H9 (cell line): ENCODE results near the gene FOXD2. TPM values are rescaled to one million over a fixed set of nuclear protein-coding genes. Genes with fewer than 3 reads are reported as not detected.

Experiments used
- DNase-seq: peaks from one replicate; pipeline ENCODE4 v3.0.0-alpha.2; 2017
- H2AFZ ChIP-seq: one replicate; pipeline ENCODE4 v1.6.1; 2013; ENCODE audit warnings: mild to moderate bottlenecking, low read length, control low read depth, moderate library complexity
- H2AK5ac ChIP-seq: 2 replicates; pipeline ENCODE4 v1.6.1; 2013; ENCODE audit warnings: low read length, control low read depth, mixed read lengths; ENCODE audit not compliant: insufficient read length
- H2BK120ac ChIP-seq: one replicate; pipeline ENCODE4 v1.6.1; 2013; ENCODE audit warnings: low read depth, mild to moderate bottlenecking, low read length, control low read depth, inconsistent platforms; ENCODE audit not compliant: poor library complexity, severe bottlenecking
- H2BK12ac ChIP-seq: 2 replicates; pipeline ENCODE4 v1.6.1; 2013; ENCODE audit warnings: low read length, control low read depth, mixed read lengths, low read depth; ENCODE audit not compliant: insufficient read length
- H2BK15ac ChIP-seq: 2 replicates; pipeline ENCODE4 v1.6.1; 2013; ENCODE audit warnings: low read depth, low read length, control low read depth
- H2BK20ac ChIP-seq: one replicate; pipeline ENCODE4 v1.6.1; 2013; ENCODE audit warnings: low read depth, mild to moderate bottlenecking, low read length, control low read depth, inconsistent platforms; ENCODE audit not compliant: poor library complexity, severe bottlenecking
- H2BK5ac ChIP-seq: 2 replicates; pipeline ENCODE4 v1.6.1; 2013; ENCODE audit warnings: low read length, control low read depth, mixed read lengths; ENCODE audit not compliant: insufficient read length
- H3K14ac ChIP-seq: 2 replicates; pipeline ENCODE4 v1.6.1; 2013; ENCODE audit warnings: low read length, control low read depth; ENCODE audit not compliant: insufficient read depth
- H3K18ac ChIP-seq: 2 replicates; pipeline ENCODE4 v1.6.1; 2013; ENCODE audit warnings: low read depth, mild to moderate bottlenecking, mixed read lengths, low read length, control low read depth; ENCODE audit not compliant: insufficient read length
- H3K23ac ChIP-seq: 2 replicates; pipeline ENCODE4 v1.6.1; 2013; ENCODE audit warnings: low read length, control low read depth, mixed read lengths, low read depth; ENCODE audit not compliant: insufficient read length
- H3K23me2 ChIP-seq: 2 replicates; pipeline ENCODE4 v1.6.1; 2013; ENCODE audit warnings: low read depth, mild to moderate bottlenecking, mixed read lengths, low read length, control low read depth; ENCODE audit not compliant: insufficient read length, poor library complexity, severe bottlenecking
- H3K27ac ChIP-seq: 2 replicates; pipeline ENCODE4 v1.5.1; 2013; ENCODE audit warnings: low read length, control low read depth, mixed read lengths, low read depth; ENCODE audit not compliant: insufficient read length
- H3K27me3 ChIP-seq: 2 replicates; pipeline ENCODE4 v1.6.1; 2013; ENCODE audit warnings: low read length, control low read depth, inconsistent platforms; ENCODE audit not compliant: insufficient read depth
- H3K4ac ChIP-seq: 2 replicates; pipeline ENCODE4 v1.6.1; 2013; ENCODE audit warnings: low read depth, mild to moderate bottlenecking, control low read depth, inconsistent platforms, low read length, moderate library complexity
- H3K4me1 ChIP-seq: 2 replicates; pipeline ENCODE4 v1.6.1; 2013; ENCODE audit warnings: low read length, control low read depth, inconsistent platforms; ENCODE audit not compliant: insufficient read depth
- H3K4me2 ChIP-seq: 2 replicates; pipeline ENCODE4 v1.6.1; 2013; ENCODE audit warnings: low read length, control low read depth, mixed read lengths; ENCODE audit not compliant: insufficient read length, insufficient read depth
- H3K56ac ChIP-seq: 2 replicates; pipeline ENCODE4 v1.6.1; 2013; ENCODE audit warnings: low read depth, mild to moderate bottlenecking, mixed read lengths, low read length, control low read depth; ENCODE audit not compliant: insufficient read length
- H3K79me1 ChIP-seq: 2 replicates; pipeline ENCODE4 v1.6.1; 2013; ENCODE audit warnings: low read depth, mild to moderate bottlenecking, moderate library complexity, low read length, control low read depth, inconsistent platforms; ENCODE audit not compliant: insufficient read depth, poor library complexity, severe bottlenecking
- H3K79me2 ChIP-seq: 2 replicates; pipeline ENCODE4 v1.6.1; 2013; ENCODE audit warnings: low read length, control low read depth, inconsistent platforms; ENCODE audit not compliant: insufficient read depth
- H3K9ac ChIP-seq: 2 replicates; pipeline ENCODE4 v1.6.1; 2013; ENCODE audit warnings: low read length, control low read depth, mixed read lengths; ENCODE audit not compliant: insufficient read length; ENCODE audit errors: extremely low read depth
- H3K9me3 ChIP-seq: one replicate; pipeline ENCODE4 v1.6.1; 2013; ENCODE audit warnings: low read depth, low read length, inconsistent platforms; ENCODE audit not compliant: control insufficient read depth
- H3T11ph ChIP-seq: one replicate; pipeline ENCODE4 v1.6.1; 2013; ENCODE audit warnings: mild to moderate bottlenecking, low read length, control low read depth, inconsistent platforms
- H4K20me1 ChIP-seq: one replicate; pipeline ENCODE4 v1.6.1; 2013; ENCODE audit not compliant: control insufficient read depth, insufficient read length, insufficient read depth
- H4K5ac ChIP-seq: 2 replicates; pipeline ENCODE4 v1.6.1; 2013; ENCODE audit warnings: low read depth, mild to moderate bottlenecking, mixed read lengths, low read length, control low read depth; ENCODE audit not compliant: insufficient read length
- H4K8ac ChIP-seq: replicated peaks from 2 replicates; pipeline ENCODE4 v1.6.1; 2013; ENCODE audit warnings: low read length, control low read depth, mixed read lengths, low read depth; ENCODE audit not compliant: insufficient read length
- H4K91ac ChIP-seq: 2 replicates; pipeline ENCODE4 v1.6.1; 2013; ENCODE audit warnings: low read depth, mild to moderate bottlenecking, moderate library complexity, mixed read lengths, low read length, control low read depth; ENCODE audit not compliant: insufficient read length
- H3K27ac Mint-ChIP-seq, 3 experiments: 2 replicates in 2 of 3; 3 replicates in 1 of 3; pipeline ENCODE4 v1.8.0; 2020 to 2021; ENCODE audit warnings: mixed read lengths in 3 of 3, mild to moderate bottlenecking in 1 of 3, moderate library complexity in 1 of 3
- H3K27me3 Mint-ChIP-seq: 2 replicates; pipeline ENCODE4 v1.8.0; 2021; ENCODE audit warnings: low read depth, mild to moderate bottlenecking, moderate library complexity, mixed read lengths
- H3K36me3 Mint-ChIP-seq, 3 experiments: 2 replicates in 2 of 3; 3 replicates in 1 of 3; pipeline ENCODE4 v1.8.0; 2020 to 2021; ENCODE audit warnings: low read depth in 3 of 3, mixed read lengths in 3 of 3; ENCODE audit not compliant: insufficient read depth in 1 of 3
- H3K4me1 Mint-ChIP-seq, 2 experiments: 2 replicates each; pipeline ENCODE4 v1.8.0; 2020; ENCODE audit warnings: mixed read lengths in 2 of 2
- H3K4me3 Mint-ChIP-seq, 2 experiments: 2 replicates in 1 of 2; 3 replicates in 1 of 2; pipeline ENCODE4 v1.8.0; 2020 to 2021; ENCODE audit warnings: mild to moderate bottlenecking in 2 of 2, mixed read lengths in 2 of 2, moderate library complexity in 1 of 2
- H3K9me3 Mint-ChIP-seq, 2 experiments: 2 replicates in 1 of 2; 3 replicates in 1 of 2; pipeline ENCODE4 v1.8.0; 2020; ENCODE audit warnings: mild to moderate bottlenecking in 2 of 2, mixed read lengths in 2 of 2, moderate library complexity in 1 of 2
- CTCF ChIP-seq: fragments of 200-600 bp; sonication (generic); conservative IDR thresholded peaks from 3 replicates; pipeline ENCODE4 v1.8.0; 2021; ENCODE audit warnings: antibody characterized with exemption, mild to moderate bottlenecking
- WGBS: extraction: QIAGEN DNeasy Blood & Tissue Kit; methylation state at CpG from one replicate; pipeline ENCODE4 v1.1.7; 2013; ENCODE audit warnings: missing lambda C conversion rate, low lambda C conversion rate, mixed read lengths; ENCODE audit not compliant: insufficient read length; ENCODE audit errors: extremely low coverage; 5-methylcytosine and 5-hydroxymethylcytosine counted together
- total RNA-seq: library from RNA; stranded (reverse); gene quantifications from 2 replicates; pipeline ENCODE4 v1.2.1, GENCODE V29; 2021

The FOXD2 gene
- total RNA-seq, 1 experiment from 2014 or later: not detected

- H3K9me3 Mint-ChIP-seq: no peaks in the 10 kb centered on the region; a peak in 1 of 5 replicates
- no peak overlapping the region for H3K27ac Mint-ChIP-seq
- no peak overlapping the region for H3K14ac ChIP-seq
- H3K18ac ChIP-seq: no peak overlapping the region
- H3K23ac ChIP-seq: no peak overlapping the region
- H3K23me2 ChIP-seq: no peaks in the 10 kb centered on the region
- H2BK12ac ChIP-seq: no peak overlapping the region
- no peak for DNase-seq
- TF ChIP-seq CTCF: no peak
- no peak overlapping the region for H3K4ac ChIP-seq
- no peak overlapping the region for H3K9ac ChIP-seq
- no peaks in the 10 kb centered on the region for H3K9me3 ChIP-seq
- H3K56ac ChIP-seq: no peak overlapping the region
- H2BK20ac ChIP-seq: no peak overlapping the region
- no CpG with 5 or more reads among the region's 5 CpGs for WGBS
- no peak overlapping the region for H2AFZ ChIP-seq
- H3K79me2 ChIP-seq: no peaks in the 10 kb centered on the region
- no peaks in the 10 kb centered on the region for H3K4me1 Mint-ChIP-seq
- H4K8ac ChIP-seq: no peak overlapping the region
- H3K36me3 Mint-ChIP-seq: no peaks in the 10 kb centered on the region
- peaks cover 3% of the 10 kb centered on the region; the same call in 1 of the 2 replicates for H3K4me1 ChIP-seq
- no peak overlapping the region for H4K91ac ChIP-seq
- no peak overlapping the region for H2BK5ac ChIP-seq
- H4K20me1 ChIP-seq: no peaks in the 10 kb centered on the region
- no peak overlapping the region for H3T11ph ChIP-seq
- no peaks in the 10 kb centered on the region for H3K27me3 ChIP-seq
- H3K4me2 ChIP-seq: no peak overlapping the region
- no peak overlapping the region for H4K5ac ChIP-seq
- H3K27me3 Mint-ChIP-seq: peaks cover 75% of the 10 kb centered on the region
- H2AK5ac ChIP-seq: no peak overlapping the region
- no peak overlapping the region for H3K27ac ChIP-seq
- H2BK15ac ChIP-seq: no peak overlapping the region
- no peaks in the 10 kb centered on the region for H3K79me1 ChIP-seq
- H2BK120ac ChIP-seq: no peak overlapping the region
- H3K4me3 Mint-ChIP-seq: no peak overlapping the region
Observed at GRCh38 chr1:47406966-47407365, 30.9 kb upstream of the FOXD2 start.
